Lung (tissue), 12 donors: Measurements from ENCODE around the gene PLIN1. TPM values are rescaled to one million over a fixed set of nuclear protein-coding genes. Genes with fewer than 3 reads are reported as not detected.

Experiments
- ATAC-seq: fragments of 200-7000 bp; cut with Tn5 transposase; one replicate; pipeline ENCODE4 v1.9.1; 2020; ENCODE audit warnings: moderate number of reproducible peaks; ENCODE audit not compliant: insufficient read depth, low FRiP score
- DNase-seq, 3 donors: peaks; one replicate each; pipeline ENCODE4 v3.0.0-alpha.2; 2013 to 2017
- H3K27ac ChIP-seq, 2 donors: one replicate each; pipeline ENCODE4 v1.5.1; 2013; ENCODE audit warnings: mild to moderate bottlenecking in 2 of 2, moderate library complexity in 2 of 2, control low read depth in 1 of 2, inconsistent platforms in 1 of 2, low read depth in 1 of 2, low read length in 1 of 2
- H3K27me3 ChIP-seq, 3 donors: one replicate each; pipeline ENCODE4 v1.5.1; 2013; ENCODE audit warnings: low read length in 2 of 3; ENCODE audit not compliant: control insufficient read depth in 3 of 3, insufficient read depth in 3 of 3
- H3K36me3 ChIP-seq, 4 donors: one replicate each; pipeline ENCODE4 v1.5.1; 2013; ENCODE audit warnings: low read length in 4 of 4, mild to moderate bottlenecking in 1 of 4, moderate library complexity in 1 of 4; ENCODE audit not compliant: control insufficient read depth in 4 of 4, insufficient read depth in 4 of 4
- H3K4me1 ChIP-seq, 5 donors: one replicate each; pipeline ENCODE4 v1.5.1; 2013; ENCODE audit warnings: low read length in 5 of 5, mild to moderate bottlenecking in 2 of 5, moderate library complexity in 1 of 5; ENCODE audit not compliant: control insufficient read depth in 5 of 5, insufficient read depth in 5 of 5
- H3K4me3 ChIP-seq: one replicate; pipeline ENCODE4 v1.5.1; 2013; ENCODE audit warnings: mild to moderate bottlenecking, control low read depth, moderate library complexity
- H3K9ac ChIP-seq, 2 donors: one replicate each; pipeline ENCODE4 v1.5.1; 2013; ENCODE audit warnings: low read length in 2 of 2, control low read depth in 1 of 2; ENCODE audit not compliant: insufficient read depth in 1 of 2
- H3K9me3 ChIP-seq, 4 donors: one replicate each; pipeline ENCODE4 v1.5.1; 2013; ENCODE audit warnings: low read length in 3 of 4, mild to moderate bottlenecking in 1 of 4, moderate library complexity in 1 of 4; ENCODE audit not compliant: control insufficient read depth in 4 of 4, insufficient read depth in 3 of 4
- WGBS, 2 donors: extraction: QIAGEN DNeasy Blood & Tissue Kit; methylation state at CpG; one replicate each; pipeline ENCODE4 v1.1.7; 2013; 5-methylcytosine and 5-hydroxymethylcytosine counted together
- polyA plus RNA-seq, 2 donors: library from polyadenylated mRNA; stranded (reverse); fragments of 200-250 nt; gene quantifications; one replicate each; pipeline ENCODE4 v1.2.1, GENCODE V29; 2013
- total RNA-seq, 2 donors: library from RNA; depleted of rRNA in 1 of 2; stranded (reverse); fragments of >200 nt in 1 of 2; gene quantifications; one replicate each; pipeline ENCODE4 v1.2.1, GENCODE V29; 2014 to 2021
- TF ChIP-seq, protein P1 (sequence below): IDR thresholded peaks from 2 replicates; pipeline ENCODE4 v1.5.1; 2012; ENCODE audit warnings: mild to moderate bottlenecking; ENCODE audit errors: control extremely low read depth, extremely low read depth
- donor health status: control.
- donor health status: control.
- donor health status: Bipolar disorder and iron deficiency.
- donor health status: healthy.
- donor health status: DM: yes; HTN: yes; CAD: no.

The PLIN1 gene
- total and polyA plus RNA-seq, 4 donors = 0.21 to 0.55 (median 0.45) TPM

DNA sequence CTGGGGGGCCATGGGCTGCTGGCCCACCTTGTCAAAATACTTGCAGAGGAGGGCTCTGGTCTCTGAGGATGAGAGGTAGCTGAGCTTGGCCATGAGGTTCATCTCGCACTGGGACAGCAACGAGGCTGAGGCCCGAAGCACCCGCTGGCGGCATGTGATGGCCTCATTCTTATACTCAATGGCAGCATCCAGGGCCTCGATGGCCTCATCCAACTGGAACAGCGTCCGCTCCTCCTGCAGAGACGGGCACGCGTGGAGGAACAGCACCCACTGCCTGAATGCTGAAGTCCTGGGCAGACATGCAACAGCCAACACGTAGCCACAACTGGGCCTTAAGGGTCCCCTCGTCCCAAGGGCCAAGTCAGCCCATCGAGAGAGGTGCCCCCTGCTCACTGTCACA is 48.9 kb downstream of the PLIN1 start:
- Histone ChIP-seq H3K4me3 (no peak overlapping the region), H3K36me3 (peaks cover 0 to 49% (median 14%) of the 10 kb centered on the region in 4 donors), H3K4me1 (no peaks in the 10 kb centered on the region), H3K27me3 (no peaks in the 10 kb centered on the region), H3K9me3 (peaks cover 0 to 2% (median 0%) of the 10 kb centered on the region in 4 donors), H3K27ac (no peak overlapping the region), H3K9ac (no peak overlapping the region)
- no peak for ATAC-seq
- no peak for DNase-seq
- 90 to 93% methylated on average over 14 of the region's 14 CpGs for WGBS, 2 donors
- TF ChIP-seq, protein P1, sequence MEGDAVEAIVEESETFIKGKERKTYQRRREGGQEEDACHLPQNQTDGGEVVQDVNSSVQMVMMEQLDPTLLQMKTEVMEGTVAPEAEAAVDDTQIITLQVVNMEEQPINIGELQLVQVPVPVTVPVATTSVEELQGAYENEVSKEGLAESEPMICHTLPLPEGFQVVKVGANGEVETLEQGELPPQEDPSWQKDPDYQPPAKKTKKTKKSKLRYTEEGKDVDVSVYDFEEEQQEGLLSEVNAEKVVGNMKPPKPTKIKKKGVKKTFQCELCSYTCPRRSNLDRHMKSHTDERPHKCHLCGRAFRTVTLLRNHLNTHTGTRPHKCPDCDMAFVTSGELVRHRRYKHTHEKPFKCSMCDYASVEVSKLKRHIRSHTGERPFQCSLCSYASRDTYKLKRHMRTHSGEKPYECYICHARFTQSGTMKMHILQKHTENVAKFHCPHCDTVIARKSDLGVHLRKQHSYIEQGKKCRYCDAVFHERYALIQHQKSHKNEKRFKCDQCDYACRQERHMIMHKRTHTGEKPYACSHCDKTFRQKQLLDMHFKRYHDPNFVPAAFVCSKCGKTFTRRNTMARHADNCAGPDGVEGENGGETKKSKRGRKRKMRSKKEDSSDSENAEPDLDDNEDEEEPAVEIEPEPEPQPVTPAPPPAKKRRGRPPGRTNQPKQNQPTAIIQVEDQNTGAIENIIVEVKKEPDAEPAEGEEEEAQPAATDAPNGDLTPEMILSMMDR = no peak

DNA sequence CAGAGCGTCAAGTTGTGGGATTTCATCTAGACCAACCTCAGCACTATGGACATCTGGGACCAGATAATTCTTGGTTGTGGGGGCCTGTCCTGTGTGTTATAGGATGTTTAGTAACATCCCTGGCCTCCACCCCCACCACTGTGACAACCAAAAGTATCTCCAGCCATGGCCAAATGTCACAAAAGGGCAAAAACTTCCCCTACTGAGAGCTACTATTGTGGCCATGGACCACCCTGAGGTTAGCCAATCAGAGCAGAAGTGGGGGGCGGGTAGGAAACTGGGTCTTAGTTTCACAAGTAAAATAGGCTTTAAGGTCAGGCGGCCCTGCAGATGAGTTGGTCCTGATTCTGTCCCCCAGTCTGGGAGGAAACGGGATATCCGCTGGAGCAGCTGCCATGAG is 49.3 kb downstream of the PLIN1 start:
- Histone ChIP-seq H3K36me3 (peaks cover 0 to 51% (median 14%) of the 10 kb centered on the region in 4 donors), H3K27ac (no peak overlapping the region), H3K9ac (no peak overlapping the region), H3K9me3 (peaks cover 0 to 2% (median 0%) of the 10 kb centered on the region in 4 donors), H3K4me3 (no peak overlapping the region), H3K4me1 (no peaks in the 10 kb centered on the region), H3K27me3 (no peaks in the 10 kb centered on the region)
- 97% methylated on average over 5 of the region's 5 CpGs for WGBS, 2 donors
- TF ChIP-seq, protein P1 = no peak
- ATAC-seq (no peak), DNase-seq (no peak)

DNA sequence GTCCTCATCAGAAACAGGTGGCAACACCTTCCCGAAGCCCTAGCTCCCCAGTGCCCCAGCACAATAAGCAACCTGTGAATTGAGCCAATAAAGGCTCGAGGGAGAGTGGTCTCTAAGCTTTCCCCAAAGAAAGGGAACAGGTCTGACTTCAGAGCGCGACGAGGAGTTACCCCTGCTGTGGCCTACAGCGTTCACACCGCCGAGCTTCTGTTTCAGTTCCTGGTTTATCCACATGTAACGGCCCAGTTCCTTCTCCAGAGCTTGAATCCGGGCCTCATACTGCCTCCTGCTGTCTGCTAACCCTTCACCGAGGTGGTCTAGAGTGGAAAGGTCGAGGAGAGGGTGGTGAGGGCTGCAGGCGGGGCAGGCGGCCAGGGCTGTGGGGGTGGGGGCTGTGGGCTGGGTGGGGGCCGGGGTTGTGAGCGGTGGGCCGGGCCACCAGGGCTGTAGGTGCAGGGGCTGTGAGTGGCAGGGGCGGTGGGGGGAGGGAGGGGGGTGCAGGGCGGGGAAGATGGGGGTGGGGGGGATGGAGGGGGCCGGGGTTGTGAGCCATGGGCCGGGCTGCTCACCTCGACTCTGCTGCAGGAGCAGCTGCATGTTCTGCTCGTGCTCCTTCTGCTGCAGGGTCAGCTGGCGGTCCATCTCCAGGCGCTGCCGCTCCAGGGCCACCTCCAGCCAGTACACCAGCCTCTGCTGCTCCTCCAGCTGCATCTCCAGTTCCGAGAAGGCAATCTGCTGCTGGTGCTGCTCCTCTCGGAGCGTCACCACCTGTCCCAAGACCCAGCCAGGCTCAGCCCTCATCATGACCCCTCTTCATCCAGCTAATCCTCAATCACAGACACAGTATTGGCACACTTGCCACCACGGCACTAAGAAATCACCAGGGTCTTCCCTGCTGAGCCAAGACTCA is 50.1 kb downstream of the PLIN1 start:
- Histone ChIP-seq H3K27me3 (no peaks in the 10 kb centered on the region), H3K36me3 (peaks cover 0 to 59% (median 15%) of the 10 kb centered on the region in 4 donors), H3K4me1 (no peaks in the 10 kb centered on the region), H3K4me3 (no peak overlapping the region), H3K9ac (no peak overlapping the region), H3K27ac (no peak overlapping the region), H3K9me3 (peaks cover 0 to 2% (median 0%) of the 10 kb centered on the region in 4 donors)
- DNase-seq = no peak
- 93% methylated on average over 24 to 30 of the region's 30 CpGs for WGBS, 2 donors
- TF ChIP-seq, protein P1 = no peak
- ATAC-seq = no peak
